ENCODE results near the gene CHRM5. TPM values are rescaled to one million over a fixed set of nuclear protein-coding genes. Genes with fewer than 3 reads are reported as not detected.
"Not testable (repeated sequence)": the region's sequence is repeated elsewhere in the genome, so short reads cannot be mapped to it uniquely, and the experiment has no call there.

Gene CHRM5
- total RNA-seq, 1 donor from 2014 or later = not detected

GRCh38 chr15:34012461-34013028 lies 44.2 kb downstream of the CHRM5 start:
- no peak overlapping the region for H3K4me3 Mint-ChIP-seq (ENCODE audit: unreplicated experiment)
- H3K27me3 Mint-ChIP-seq (ENCODE audit: unreplicated experiment) = peaks cover 3% of the 10 kb centered on the region
- no peak for TF ChIP-seq CTCF (IDR thresholded peaks at IDR 0.05; ENCODE audit: partially characterized antibody, unreplicated experiment)
- peaks cover 9% of the 10 kb centered on the region for H3K4me1 Mint-ChIP-seq (ENCODE audit: low read depth, unreplicated experiment)
- H3K9me3 Mint-ChIP-seq (ENCODE audit: unreplicated experiment) = no peaks in the 10 kb centered on the region
- no peak for DNase-seq
- peaks cover 6% of the 10 kb centered on the region for H3K36me3 Mint-ChIP-seq (ENCODE audit: unreplicated experiment)
- H3K27ac Mint-ChIP-seq (ENCODE audit: unreplicated experiment) = no peak overlapping the region

GRCh38 chr15:34013746-34014145 lies 45.4 kb downstream of the CHRM5 start:
- DNase-seq = no peak
- H3K27me3 Mint-ChIP-seq (ENCODE audit: unreplicated experiment) = peaks cover 3% of the 10 kb centered on the region
- H3K36me3 Mint-ChIP-seq (ENCODE audit: unreplicated experiment) = peaks cover 6% of the 10 kb centered on the region
- H3K27ac Mint-ChIP-seq (ENCODE audit: unreplicated experiment) = peak overlapping the region; percentile 49
- TF ChIP-seq CTCF (IDR thresholded peaks at IDR 0.05; ENCODE audit: partially characterized antibody, unreplicated experiment) = no peak
- H3K4me3 Mint-ChIP-seq (ENCODE audit: unreplicated experiment) = no peak overlapping the region
- peaks cover 9% of the 10 kb centered on the region for H3K4me1 Mint-ChIP-seq (ENCODE audit: low read depth, unreplicated experiment)
- H3K9me3 Mint-ChIP-seq (ENCODE audit: unreplicated experiment) = no peaks in the 10 kb centered on the region

GRCh38 chr15:34014556-34014955 lies 46.3 kb downstream of the CHRM5 start:
- H3K27ac Mint-ChIP-seq (ENCODE audit: unreplicated experiment) = no peak overlapping the region
- H3K27me3 Mint-ChIP-seq (ENCODE audit: unreplicated experiment) = peaks cover 3% of the 10 kb centered on the region
- no peak for TF ChIP-seq CTCF (IDR thresholded peaks at IDR 0.05; ENCODE audit: partially characterized antibody, unreplicated experiment)
- H3K9me3 Mint-ChIP-seq (ENCODE audit: unreplicated experiment) = no peaks in the 10 kb centered on the region
- peaks cover 6% of the 10 kb centered on the region for H3K4me1 Mint-ChIP-seq (ENCODE audit: low read depth, unreplicated experiment)
- H3K36me3 Mint-ChIP-seq (ENCODE audit: unreplicated experiment) = peaks cover 6% of the 10 kb centered on the region
- H3K4me3 Mint-ChIP-seq (ENCODE audit: unreplicated experiment) = no peak overlapping the region
- no peak for DNase-seq

- no peak for TF ChIP-seq CTCF (IDR thresholded peaks at IDR 0.05; ENCODE audit: partially characterized antibody, unreplicated experiment)
- H3K27me3 Mint-ChIP-seq (ENCODE audit: unreplicated experiment) = peaks cover 3% of the 10 kb centered on the region
- peaks cover 6% of the 10 kb centered on the region for H3K4me1 Mint-ChIP-seq (ENCODE audit: low read depth, unreplicated experiment)
- peaks cover 6% of the 10 kb centered on the region for H3K36me3 Mint-ChIP-seq (ENCODE audit: unreplicated experiment)
- H3K27ac Mint-ChIP-seq (ENCODE audit: unreplicated experiment) = no peak overlapping the region
- H3K4me3 Mint-ChIP-seq (ENCODE audit: unreplicated experiment) = no peak overlapping the region
- no peaks in the 10 kb centered on the region for H3K9me3 Mint-ChIP-seq (ENCODE audit: unreplicated experiment)
- DNase-seq = no peak
Measured at GRCh38 chr15:34018021-34018645, 49.8 kb downstream of the CHRM5 start.

- not testable (repeated sequence) for H3K36me3 Mint-ChIP-seq (ENCODE audit: unreplicated experiment); H3K9me3 Mint-ChIP-seq (ENCODE audit: unreplicated experiment); H3K27me3 Mint-ChIP-seq (ENCODE audit: unreplicated experiment); DNase-seq; H3K27ac Mint-ChIP-seq (ENCODE audit: unreplicated experiment); H3K4me1 Mint-ChIP-seq (ENCODE audit: low read depth, unreplicated experiment); H3K4me3 Mint-ChIP-seq (ENCODE audit: unreplicated experiment)
Measured at GRCh38 chr15:34018738-34019137, 50.4 kb downstream of the CHRM5 start.
